ENCODE results near the gene CR1.
"Not testable (repeated sequence)": the region's sequence is repeated elsewhere in the genome, so short reads cannot be mapped to it uniquely, and the experiment has no call there.

CR1 gene

DNA sequence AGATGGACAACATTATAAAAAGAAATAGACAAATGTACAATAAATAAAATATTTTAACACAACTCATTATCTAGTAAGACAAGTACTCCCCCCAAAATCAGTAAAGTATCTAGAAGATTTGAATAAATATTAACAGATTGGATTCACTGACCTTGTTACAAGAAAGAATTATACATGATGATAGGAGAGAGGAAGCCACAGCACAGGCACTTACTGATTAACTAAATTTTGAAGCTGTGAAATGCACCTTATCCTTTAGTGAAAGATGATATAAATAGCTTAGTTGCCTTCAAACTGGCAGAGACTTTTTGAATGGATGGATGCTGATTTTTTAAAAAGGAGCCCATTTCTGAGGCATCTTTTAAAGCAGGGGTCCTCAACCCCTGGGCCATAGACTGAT is 8.5 kb downstream of the CR1 start:
- no peak for DNase-seq

DNA sequence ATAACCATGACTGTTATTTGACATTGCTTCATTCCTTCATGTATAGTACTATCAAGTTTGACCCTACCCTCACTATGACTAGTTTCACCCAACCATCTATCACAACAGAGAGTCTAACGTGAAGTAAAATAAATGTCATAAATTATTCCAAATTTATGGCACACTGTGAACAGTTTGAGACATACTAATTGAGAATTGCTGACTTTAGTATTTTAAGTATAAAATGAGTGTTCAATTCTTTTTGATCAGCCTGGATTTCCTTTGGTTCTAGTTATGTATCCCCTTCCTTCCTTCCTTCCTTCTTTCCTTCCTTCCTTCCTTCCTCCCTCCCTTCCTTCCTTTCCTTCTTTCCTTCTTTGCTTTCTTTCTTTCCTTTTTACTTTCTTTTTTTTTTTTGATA is 14.5 kb downstream of the CR1 start:
- no peak for DNase-seq

DNA sequence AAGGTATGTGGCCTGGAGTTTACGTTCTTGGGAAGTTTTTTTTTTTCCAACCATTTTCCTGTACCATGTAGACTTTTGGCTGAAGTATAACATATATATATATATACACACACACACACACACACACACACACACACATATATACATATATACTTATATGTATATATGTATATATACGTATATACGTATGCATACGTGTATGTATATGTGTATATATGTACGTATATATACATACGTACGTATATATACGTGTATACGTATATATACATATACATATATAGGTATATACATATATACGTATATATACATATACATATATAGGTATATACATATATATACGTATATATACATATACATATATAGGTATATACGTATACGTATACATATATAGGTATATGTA is 18.9 kb downstream of the CR1 start:
- no peak for DNase-seq

DNA sequence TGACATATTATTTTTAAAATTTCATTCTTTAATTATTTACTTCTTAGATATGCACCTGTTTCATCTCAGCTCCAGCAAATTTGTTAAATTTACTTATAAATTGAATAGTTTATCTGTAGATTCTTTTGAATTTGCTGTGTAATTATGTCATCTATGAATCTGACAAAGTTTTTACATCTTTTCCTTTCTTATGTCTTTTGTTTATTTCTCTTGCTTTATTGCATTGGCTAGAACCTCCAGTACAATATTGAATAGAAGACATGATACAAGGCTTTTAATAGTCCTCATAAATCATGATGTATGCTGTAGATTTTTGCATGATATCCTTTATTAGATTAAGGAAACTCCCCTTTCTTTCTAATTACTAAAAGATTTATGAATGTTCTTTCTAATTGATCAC is 20.8 kb downstream of the CR1 start:
- DNase-seq, result no peak

DNA sequence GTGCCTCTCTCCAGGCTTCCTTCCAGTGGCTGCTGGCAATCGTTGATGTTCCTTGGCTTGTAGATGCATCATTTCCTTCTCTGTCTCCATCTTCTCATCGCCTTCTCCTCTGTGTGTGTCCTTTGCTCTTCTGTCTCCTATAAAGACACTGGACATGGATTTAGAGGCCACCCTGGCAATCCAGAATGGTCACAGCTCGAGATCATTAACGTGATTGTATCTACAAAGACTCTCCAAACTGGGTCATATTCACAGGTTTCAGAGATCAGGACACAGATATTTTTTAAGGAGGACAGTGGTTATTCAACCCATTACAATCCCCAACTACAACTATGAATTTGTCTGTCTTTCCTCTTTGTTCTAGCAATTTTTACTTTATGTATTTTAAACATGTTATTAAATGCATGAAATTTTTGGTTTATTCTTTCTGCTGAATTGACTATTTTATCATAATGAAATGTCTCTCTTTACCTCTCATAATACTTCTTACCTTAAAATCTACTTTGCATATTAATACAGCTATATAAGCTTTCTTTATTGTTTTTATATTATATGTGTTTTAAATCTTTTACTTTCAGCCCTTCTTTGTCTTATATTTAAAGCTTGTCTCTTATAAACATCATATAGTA is 22.8 kb downstream of the CR1 start:
- DNase-seq, result no peak

DNA sequence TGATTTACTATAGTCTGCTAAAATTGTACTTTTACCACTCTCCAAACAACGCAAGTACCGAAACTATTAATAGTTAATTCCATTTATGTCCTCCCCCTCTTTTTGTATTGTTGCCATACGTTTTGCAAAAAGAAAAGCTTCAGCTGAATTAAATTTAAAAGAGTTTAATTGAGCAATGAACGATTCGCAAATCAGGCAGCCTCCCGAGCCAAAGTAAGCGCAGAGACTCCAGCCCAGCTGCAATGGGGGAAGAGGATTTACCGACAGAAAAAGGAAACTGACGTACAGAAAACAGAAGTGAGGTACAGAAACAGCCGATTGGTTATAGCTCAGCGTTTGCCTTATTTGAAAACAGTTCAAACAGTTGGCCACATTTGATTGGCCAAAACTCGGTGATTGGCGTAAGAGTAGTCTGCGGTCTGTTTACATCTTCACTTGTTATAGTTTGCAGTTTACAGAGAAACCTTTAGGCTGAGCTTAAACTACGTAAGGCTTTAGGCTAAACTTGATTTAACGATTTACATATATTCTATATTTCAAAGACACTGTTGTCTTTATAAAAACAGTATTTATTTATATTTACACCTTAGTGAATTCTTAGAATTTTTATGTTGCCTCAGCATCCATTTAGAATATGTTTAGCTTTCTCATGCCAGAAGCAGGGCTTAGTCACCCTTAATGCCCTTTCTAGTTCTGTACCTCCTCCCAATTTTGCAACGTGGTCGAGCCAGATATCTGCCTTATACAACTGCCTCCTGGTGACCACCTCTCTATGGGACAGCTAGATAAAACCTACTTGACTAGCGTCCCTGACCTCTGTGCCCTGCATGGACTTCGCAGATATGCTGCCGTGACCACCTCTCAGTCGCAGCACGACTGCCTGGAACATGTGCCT is 23.8 kb downstream of the CR1 start:
- DNase-seq, result no peak

DNA sequence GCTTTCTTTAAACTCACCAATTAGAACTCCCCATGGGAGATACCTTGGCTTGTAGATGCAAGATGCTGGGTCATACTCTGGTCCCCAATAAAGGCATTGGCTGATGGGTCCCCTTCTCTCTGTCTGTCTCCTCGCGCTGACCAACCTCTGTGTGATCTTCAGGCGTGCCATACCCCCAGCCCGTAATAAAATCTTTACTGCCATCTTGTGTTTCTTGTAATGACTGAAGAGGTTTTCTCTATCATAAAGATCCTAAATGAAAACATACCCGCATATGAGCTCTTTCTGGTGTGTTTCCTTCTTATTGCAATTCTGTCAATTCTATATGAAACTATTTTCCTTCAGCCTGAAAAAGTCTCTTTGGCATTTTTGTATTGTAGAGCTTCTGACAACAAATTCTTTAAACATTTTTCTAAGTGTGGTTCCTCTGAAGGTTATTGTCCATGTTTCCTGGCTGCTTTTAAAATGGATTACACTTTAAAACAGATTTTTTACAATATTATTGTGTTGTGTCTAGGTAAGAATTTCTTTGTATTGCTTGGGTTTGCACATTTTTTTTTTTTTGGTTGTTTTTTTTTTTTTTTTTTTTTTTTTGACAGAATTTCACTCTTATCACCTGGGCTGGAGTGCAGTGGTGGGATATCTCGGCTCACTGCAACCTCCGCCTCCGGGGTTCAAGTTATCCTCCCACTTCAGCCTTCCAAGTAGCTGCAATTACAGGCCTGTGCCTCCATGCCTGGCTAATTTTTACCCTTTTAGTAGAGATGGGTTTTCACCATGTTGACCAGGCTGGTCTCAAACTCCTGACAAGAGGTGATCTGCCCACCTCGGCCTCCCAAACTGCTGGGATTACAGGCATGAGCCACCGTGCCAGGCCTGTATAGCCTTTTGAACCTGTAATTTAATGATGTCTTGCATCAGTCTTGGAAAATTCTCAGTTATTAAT is 24.7 kb downstream of the CR1 start:
- DNase-seq, result not testable (repeated sequence)

DNA sequence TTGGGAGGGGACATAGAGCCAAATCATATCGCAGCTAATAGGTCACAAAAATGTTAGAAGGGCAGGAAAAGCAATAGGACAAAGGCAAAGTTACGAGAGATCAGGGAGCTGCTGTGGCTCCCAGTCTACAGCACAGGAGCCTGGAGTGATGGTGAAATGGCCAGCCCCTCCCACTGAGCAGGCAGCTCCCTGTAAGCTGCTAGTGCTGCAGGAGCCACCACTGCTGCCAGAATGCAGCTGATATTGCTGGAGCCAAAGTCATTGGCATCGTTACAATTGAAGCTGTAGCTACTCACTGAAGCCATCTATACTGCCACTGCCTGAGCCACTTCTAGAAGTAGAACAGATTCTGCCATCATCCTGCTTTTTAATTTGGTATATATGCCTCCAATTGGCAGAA is 29.3 kb downstream of the CR1 start:
- DNase-seq, result not testable (repeated sequence)

DNA sequence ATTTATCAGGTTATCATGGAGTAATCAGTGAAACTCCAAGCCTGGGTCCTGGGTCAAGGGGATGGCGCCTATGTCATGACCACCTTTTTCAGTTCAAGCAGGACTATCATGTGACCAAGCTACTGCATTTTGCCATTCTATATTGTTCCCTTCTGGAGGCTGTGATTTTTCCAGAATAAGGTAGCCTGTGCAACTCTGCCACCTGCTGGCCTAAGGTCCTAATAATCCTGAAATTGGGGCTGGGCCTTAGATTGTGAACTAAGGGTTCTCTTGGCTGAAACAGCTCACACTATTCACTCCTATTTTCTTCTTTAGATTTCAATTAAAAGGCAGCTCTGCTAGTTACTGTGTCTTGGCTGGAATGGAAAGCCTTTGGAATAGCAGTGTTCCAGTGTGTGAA is 32.4 kb downstream of the CR1 start:
- DNase-seq, result not testable (repeated sequence)

DNA sequence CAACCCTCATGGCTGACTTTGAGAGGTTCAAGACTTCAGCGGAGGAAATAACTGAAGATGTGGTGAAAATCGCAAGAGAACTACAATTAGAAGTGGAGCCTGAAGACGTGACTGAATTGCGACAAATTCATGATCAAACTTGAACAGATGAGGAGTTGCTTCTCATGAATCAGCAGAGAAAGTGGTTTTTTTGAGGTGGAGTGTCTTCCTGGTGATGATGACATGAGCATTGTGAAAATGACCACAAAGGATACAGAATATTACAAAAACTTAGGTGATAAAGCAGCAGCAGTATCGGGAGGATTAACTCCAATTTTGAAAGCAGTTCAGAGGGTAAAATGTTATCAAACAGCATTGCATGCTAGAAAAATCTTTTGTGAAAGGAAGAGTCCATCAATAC is 40.3 kb downstream of the CR1 start:
- DNase-seq, result not testable (repeated sequence)

DNA sequence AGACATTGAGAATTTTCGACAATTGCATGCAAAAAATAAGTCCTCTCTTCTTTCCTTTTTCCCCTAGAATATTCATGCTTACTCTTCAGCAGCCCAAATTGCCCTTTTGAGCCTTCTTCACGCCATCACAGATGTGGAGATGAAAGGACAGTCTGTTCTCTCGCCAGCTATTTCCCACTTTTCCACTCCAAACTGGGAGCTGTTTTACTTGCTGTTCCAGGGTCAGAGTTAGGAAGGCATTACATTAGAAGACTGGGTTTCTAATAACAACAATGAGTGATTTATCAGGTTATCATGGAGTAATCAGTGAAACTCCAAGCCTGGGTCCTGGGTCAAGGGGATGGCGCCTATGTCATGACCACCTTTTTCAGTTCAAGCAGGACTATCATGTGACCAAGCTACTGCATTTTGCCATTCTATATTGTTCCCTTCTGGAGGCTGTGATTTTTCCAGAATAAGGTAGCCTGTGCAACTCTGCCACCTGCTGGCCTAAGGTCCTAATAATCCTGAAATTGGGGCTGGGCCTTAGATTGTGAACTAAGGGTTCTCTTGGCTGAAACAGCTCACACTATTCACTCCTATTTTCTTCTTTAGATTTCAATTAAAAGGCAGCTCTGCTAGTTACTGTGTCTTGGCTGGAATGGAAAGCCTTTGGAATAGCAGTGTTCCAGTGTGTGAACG is 50.9 kb downstream of the CR1 start:
- not testable (repeated sequence) for DNase-seq

DNA sequence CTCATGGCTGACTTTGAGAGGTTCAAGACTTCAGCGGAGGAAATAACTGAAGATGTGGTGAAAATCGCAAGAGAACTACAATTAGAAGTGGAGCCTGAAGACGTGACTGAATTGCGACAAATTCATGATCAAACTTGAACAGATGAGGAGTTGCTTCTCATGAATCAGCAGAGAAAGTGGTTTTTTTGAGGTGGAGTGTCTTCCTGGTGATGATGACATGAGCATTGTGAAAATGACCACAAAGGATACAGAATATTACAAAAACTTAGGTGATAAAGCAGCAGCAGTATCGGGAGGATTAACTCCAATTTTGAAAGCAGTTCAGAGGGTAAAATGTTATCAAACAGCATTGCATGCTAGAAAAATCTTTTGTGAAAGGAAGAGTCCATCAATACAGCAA is 58.9 kb downstream of the CR1 start:
- DNase-seq, result not testable (repeated sequence)

DNA sequence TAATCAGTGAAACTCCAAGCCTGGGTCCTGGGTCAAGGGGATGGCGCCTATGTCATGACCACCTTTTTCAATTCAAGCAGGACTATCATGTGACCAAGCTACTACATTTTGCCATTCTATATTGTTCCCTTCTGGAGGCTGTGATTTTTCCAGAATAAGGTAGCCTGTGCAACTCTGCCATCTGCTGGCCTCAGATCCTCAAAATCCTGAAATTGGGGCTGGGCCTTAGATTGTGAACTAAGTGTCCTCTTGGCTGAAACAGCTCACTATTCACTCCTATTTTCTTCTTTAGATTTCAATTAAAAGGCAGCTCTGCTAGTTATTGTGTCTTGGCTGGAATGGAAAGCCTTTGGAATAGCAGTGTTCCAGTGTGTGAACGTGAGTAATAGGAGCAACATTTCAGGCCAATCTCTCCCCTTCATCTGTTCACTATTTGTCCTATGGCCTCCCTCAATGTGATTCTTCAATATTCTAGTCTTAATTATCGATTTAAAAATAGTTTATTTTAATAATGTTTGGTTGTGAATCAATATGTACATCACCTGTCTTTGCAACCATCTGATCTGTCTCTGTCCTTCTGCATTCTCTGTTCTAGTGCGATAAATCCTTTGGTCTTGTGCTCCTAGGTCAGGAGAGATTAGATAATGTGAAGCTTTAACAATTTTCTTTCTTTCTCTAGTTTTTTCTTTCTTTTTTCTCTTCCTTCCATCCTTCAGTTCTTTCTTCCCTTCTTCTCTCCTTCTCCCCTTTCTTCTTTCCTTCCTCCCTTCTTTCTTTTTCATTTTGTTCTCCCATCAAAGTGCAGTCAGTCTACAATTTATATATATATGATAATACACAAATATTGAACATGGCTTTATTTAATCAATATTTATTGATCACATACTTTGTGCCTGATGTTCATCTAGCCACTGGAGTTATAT is 69.8 kb downstream of the CR1 start:
- no peak for DNase-seq

DNA sequence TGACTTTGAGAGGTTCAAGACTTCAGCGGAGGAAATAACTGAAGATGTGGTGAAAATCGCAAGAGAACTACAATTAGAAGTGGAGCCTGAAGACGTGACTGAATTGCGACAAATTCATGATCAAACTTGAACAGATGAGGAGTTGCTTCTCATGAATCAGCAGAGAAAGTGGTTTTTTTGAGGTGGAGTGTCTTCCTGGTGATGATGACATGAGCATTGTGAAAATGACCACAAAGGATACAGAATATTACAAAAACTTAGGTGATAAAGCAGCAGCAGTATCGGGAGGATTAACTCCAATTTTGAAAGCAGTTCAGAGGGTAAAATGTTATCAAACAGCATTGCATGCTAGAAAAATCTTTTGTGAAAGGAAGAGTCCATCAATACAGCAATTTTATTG is 76.0 kb downstream of the CR1 start:
- not testable (repeated sequence) for DNase-seq

DNA sequence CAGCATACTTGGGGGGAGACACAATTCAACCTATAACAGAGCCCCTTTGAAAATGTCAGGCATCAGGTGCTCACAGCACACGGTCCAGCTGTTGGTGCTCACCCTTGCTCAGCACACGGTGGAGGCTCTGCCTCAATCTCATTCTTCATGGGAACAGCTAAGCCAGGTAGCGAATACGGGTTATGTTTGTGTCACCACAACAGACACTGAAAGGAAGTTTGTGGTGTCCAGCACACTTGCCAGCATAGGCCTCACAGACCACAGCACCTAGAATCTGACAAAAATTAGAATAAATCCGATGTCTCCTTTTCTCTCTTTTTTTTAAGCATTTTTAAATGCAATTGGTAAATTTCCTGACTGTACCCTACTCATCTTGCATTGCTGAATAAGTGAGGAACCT is 77.1 kb downstream of the CR1 start:
- not testable (repeated sequence) for DNase-seq

DNA sequence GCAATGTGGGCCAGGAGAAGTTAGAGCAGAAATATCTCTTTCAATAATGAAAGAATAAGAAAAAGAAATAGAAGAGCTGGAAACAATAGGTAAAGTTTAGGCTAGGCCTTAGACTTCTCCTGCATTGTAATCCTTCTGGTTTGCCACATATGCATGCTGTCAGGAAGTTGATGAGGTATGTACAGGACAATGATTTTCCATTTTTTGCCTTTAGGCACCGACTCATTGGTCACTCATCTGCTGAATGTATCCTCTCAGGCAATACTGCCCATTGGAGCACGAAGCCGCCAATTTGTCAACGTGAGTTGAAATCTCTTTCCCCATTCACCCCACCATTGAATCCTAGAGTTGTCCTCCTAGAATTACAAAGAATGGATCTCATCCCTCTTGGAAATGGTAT is 79.4 kb downstream of the CR1 start:
- DNase-seq, result not testable (repeated sequence)

DNA sequence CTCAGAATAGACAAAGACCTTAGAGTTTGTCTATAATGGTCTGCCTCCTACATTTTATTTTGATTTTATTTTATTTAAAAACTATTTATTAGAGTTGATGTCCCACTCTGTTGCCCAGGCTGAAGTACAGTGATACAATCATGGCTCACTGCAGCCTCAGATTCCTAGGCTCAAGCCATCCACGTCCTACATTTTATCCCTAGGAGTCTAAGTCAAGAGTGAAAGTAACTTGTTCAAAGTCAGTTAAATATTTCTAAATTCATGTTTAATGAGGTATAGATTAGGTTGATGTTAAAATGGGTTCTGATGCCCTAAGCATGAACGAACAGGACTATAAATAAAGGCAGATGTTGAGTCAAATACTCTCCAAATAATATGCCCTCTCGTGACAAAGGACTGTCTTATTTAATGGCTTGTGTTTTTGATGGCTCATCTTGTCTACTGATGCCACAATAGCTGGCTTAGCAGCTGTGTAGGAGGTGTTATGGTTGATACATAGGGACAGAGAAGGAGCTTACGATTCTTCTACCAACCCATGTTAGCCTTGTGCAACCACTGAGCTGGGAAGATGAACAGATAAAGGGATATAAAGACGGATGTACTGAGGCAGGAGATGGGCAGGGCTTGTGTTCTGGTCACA is 83.0 kb downstream of the CR1 start:
- DNase-seq, result no peak

DNA sequence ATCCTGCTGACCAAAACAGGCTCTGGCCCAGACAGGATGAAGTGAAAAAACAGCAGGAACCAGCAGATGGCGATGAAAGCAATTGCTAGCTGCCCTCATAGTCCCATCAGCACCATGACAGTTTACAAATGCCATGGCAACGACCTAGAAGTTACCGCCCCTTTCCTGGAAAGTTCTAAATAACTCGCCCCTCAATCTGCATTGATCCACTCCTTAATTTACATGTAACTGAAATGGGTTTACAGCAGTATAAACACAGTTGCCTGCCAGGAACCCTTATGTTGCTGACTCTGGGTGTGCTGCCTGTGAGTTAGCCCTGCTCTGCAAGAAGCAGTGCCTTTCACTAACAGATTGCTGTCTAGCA is 83.5 kb downstream of the CR1 start:
- peak; percentile 1 for DNase-seq

DNA sequence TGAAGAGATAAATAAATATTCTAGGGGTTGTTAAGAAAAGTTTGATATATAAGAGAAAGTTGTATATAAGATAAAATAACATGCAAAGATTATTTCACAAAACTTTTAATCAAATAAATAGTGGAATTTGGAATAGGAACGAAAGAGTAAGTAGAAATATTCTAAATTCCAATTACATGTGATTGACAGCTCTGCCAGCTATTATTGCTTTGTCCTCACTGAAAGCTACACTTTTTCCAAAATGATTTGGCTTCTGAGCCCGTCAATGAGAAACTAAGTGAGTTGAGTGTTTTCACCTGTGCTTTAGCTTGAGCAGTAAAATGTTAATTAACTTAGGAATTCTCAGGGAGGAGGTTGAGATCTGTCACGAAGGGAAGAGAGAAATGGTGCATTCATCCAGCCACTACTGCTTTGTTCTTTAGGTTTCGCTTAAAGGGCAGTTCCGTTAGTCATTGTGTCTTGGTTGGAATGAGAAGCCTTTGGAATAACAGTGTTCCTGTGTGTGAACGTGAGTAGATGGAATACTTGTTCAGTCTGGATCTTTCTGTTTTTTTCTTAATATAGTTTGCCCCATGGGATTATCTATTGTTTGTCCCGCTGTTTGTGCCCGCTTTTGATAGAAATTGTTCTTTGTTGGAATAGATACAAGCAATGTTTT is 85.7 kb downstream of the CR1 start:
- no peak for DNase-seq

DNA sequence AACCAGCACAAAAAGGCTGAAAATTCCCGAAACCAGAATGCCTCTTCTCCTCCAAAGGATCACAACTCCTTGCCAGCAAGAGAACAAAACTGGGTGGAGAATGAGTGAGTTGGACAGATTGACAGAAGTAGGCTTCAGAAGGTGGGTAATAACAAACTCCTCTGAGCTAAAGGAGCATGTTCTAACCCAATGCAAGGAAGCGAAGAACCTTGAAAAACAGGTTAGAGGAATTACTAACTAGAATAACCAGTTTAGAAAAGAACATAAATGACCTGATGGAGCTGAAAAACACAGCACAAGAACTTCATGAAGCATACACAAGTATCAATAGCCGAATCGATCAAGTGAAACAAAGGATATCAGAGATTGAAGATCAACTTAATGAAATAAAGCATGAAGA is 93.5 kb downstream of the CR1 start:
- DNase-seq, result not testable (repeated sequence)

DNA sequence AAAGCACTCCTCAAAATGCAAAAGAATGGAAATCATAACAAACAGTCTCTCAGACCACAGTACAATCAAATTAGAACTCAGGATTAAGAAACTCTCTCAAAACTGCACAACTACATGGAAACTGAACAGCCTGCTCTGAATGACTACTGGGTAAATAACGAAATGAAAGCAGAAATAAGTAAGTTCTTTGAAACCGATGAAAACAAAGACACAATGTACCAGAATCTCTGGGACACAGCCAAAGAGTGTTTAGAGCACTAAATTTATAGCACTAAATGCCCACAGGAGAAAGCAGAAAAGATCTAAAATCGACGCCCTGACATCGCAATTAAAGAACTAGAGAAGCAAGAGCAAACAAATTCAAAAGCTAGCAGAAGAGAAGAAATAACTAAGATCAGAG is 95.2 kb downstream of the CR1 start:
- not testable (repeated sequence) for DNase-seq

All from NCI-H2227 treated with DMSO at 0.1 percent for 48 hours (cell line).